Stimulated activated CD8-positive, alpha-beta memory T cell treated with anti-CD3 and anti-CD28 coated beads, Interleukin-4, amount 100 ng/mL, for 48 hours (primary cell): ENCODE results near the gene DNAJB2.
A peak's percentile ranks its signal among the peaks of the same experiment; 100 is the strongest.
"Not testable (repeated sequence)": the region's sequence is repeated elsewhere in the genome, so short reads cannot be mapped to it uniquely, and the experiment has no call there.

Experiments
- DNase-seq: peaks from one replicate; pipeline ENCODE4 v3.0.0-alpha.2; 2020

Gene DNAJB2

GRCh38 chr2:219279151-219279915 lies at the start of gene DNAJB2:
Gene DNAJB2 (plus strand): TSS chr2:219279366. CDS start chr2:219279834, 468 bp downstream.
- peak; percentile 99 for DNase-seq

GRCh38 chr2:219230059-219230540 lies 49.1 kb upstream of the DNAJB2 start:
- DNase-seq = peak; percentile 72

GRCh38 chr2:219234331-219234730 lies 44.8 kb upstream of the DNAJB2 start:
- no peak for DNase-seq

GRCh38 chr2:219243291-219243761 lies 35.8 kb upstream of the DNAJB2 start:
- no peak for DNase-seq

GRCh38 chr2:219244789-219245147 lies 34.4 kb upstream of the DNAJB2 start:
- DNase-seq = no peak

- DNase-seq = peak; percentile 98
Observed at GRCh38 chr2:219245148-219245898, 33.8 kb upstream of the DNAJB2 start, which contains the start of the genes GLB1L and STK16. Gene GLB1L (minus strand): TSS chr2:219245444. CDS start chr2:219243573, 1,871 bp downstream. Gene STK16 (plus strand): TSS chr2:219245479. CDS start chr2:219246000, 521 bp downstream.

- peak; percentile 43 for DNase-seq
Observed at GRCh38 chr2:219245899-219246230, 33.3 kb upstream of the DNAJB2 start.

GRCh38 chr2:219246559-219246958 lies 32.6 kb upstream of the DNAJB2 start:
- DNase-seq = no peak

GRCh38 chr2:219247678-219248642 lies 31.2 kb upstream of the DNAJB2 start:
- peak; percentile 75 for DNase-seq

GRCh38 chr2:219248845-219249202 lies 30.3 kb upstream of the DNAJB2 start:
- no peak for DNase-seq

GRCh38 chr2:219249203-219249980 lies 29.8 kb upstream of the DNAJB2 start:
- DNase-seq = peak; percentile 59

- no peak for DNase-seq
Observed at GRCh38 chr2:219250049-219250781, 29.0 kb upstream of the DNAJB2 start.

GRCh38 chr2:219251656-219252055 lies 27.5 kb upstream of the DNAJB2 start:
- no peak for DNase-seq

- peak; percentile 40 for DNase-seq
Observed at GRCh38 chr2:219252084-219252483, 27.1 kb upstream of the DNAJB2 start.

- DNase-seq = no peak
Observed at GRCh38 chr2:219252570-219252899, 26.6 kb upstream of the DNAJB2 start.

- DNase-seq = peak; percentile 65
Observed at GRCh38 chr2:219252900-219253752, 26.0 kb upstream of the DNAJB2 start, which contains the start of gene TUBA4B. Gene TUBA4B (plus strand): TSS chr2:219253243. CDS start chr2:219253408, 165 bp downstream.

GRCh38 chr2:219253753-219254589 lies 25.2 kb upstream of the DNAJB2 start, which contains the start of gene TUBA4A:
Gene TUBA4A (minus strand): TSS chr2:219253918. CDS start chr2:219253858, 60 bp downstream.
- peak; percentile 93 for DNase-seq

GRCh38 chr2:219254590-219255201 lies 24.5 kb upstream of the DNAJB2 start:
- DNase-seq = peak; percentile 53

GRCh38 chr2:219258942-219259341 lies 20.2 kb upstream of the DNAJB2 start:
- not testable (repeated sequence) for DNase-seq
